ENCODE measurements around the gene CDH15.
"Not testable (repeated sequence)": the region's sequence is repeated elsewhere in the genome, so short reads cannot be mapped to it uniquely, and the experiment has no call there.

Gene CDH15

DNA sequence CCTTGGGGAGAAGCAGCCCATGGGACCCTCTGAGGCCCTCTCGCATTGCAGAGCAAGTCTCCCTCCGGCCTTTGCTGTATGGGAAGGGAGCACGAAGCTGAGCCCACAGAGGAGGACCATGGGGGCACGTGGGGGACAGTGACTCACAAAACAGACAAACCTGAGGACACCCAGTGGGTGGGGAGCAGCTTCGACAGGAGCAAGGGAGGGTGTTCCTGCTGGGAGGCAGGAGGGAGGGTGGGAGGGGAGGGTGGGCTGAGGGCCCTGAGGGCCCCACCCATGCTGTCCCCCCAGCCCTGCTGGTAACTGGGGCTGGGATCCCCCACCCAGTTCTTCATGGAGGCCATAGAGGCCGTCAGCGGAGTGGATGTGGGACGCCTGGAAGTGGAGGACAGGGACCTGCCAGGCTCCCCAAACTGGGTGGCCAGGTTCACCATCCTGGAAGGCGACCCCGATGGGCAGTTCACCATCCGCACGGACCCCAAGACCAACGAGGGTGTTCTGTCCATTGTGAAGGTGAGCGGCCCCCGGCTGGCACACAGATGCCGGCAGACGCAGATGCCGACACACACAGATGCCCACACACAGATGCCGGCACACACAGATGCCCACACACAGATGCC is 16.3 kb downstream of the CDH15 start:
- DNase-seq: no peak

GRCh38 chr16:89188471-89189357 is 17.2 kb downstream of the CDH15 start:
- DNase-seq: not testable (repeated sequence)

GRCh38 chr16:89189358-89190025 is 17.9 kb downstream of the CDH15 start:
- no peak for DNase-seq

GRCh38 chr16:89190150-89190958 is 18.8 kb downstream of the CDH15 start:
- no peak for DNase-seq

DNA sequence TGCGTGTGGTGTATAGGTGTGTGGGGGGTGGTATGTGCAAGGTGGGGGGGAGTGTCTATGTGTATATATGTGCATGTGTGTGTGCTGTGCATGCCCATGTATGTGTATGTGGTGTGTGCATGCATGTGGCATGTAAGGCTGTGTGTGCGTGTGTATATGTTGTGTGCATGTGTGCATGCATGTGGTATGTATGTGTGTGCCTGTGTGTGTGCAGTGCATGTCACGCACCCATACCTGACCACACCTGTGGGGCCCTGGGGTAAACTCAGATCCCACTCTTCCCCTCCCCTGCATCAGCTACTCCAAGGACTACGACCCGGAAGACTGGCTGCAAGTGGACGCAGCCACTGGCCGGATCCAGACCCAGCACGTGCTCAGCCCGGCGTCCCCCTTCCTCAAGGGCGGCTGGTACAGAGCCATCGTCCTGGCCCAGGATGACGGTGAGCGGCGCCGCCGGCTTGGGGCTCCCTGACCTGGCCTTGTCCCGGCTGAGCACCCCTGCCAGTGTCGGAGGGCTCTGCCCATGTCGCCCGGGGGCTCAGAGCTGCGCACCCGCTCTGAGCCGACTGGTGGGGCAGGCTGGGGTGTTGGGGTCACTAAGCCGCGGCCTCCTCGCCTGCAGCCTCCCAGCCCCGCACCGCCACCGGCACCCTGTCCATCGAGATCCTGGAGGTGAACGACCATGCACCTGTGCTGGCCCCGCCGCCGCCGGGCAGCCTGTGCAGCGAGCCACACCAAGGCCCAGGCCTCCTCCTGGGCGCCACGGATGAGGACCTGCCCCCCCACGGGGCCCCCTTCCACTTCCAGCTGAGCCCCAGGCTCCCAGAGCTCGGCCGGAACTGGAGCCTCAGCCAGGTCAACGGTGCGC is 19.7 kb downstream of the CDH15 start:
- DNase-seq: no peak

- no peak for DNase-seq
Measured at GRCh38 chr16:89191901-89192185, 20.3 kb downstream of the CDH15 start.

DNA sequence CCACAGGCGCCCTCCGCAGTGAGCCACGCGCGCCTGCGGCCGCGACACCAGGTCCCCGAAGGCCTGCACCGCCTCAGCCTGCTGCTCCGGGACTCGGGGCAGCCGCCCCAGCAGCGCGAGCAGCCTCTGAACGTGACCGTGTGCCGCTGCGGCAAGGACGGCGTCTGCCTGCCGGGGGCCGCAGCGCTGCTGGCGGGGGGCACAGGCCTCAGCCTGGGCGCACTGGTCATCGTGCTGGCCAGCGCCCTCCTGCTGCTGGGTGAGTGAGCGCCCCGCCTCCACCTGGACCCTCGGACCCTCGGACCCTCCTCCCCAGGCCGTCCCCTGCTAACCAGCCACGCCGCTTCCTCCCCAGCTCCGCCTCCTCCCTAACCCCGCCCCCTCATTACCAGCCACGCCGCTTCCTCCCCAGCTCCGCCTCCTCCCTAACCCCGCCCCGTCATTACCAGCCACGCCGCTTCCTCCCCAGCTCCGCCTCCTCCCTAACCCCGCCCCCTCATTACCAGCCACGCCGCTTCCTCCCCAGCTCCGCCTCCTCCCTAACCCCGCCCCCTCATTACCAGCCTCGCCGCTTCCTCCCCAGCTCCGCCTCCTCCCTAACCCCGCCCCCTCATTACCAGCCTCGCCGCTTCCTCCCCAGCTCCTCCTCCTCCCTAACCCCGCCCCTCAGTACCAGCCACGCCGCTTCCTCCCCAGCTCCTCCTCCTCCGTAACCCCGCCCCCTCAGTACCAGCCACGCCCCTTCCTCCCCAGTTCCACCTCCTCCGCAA is 20.8 kb downstream of the CDH15 start:
- DNase-seq: peak in 2 of 14 donors; percentile 19 to 22

- peak in 2 of 14 donors; percentile 6 to 48 for DNase-seq
Measured at GRCh38 chr16:89192956-89193575, 21.5 kb downstream of the CDH15 start.

- DNase-seq: no peak
Measured at GRCh38 chr16:89193576-89194293, 22.2 kb downstream of the CDH15 start.

- no peak for DNase-seq
Measured at GRCh38 chr16:89194340-89195311, 23.1 kb downstream of the CDH15 start.

- DNase-seq: no peak
Measured at GRCh38 chr16:89195521-89196171, 24.1 kb downstream of the CDH15 start.

DNA sequence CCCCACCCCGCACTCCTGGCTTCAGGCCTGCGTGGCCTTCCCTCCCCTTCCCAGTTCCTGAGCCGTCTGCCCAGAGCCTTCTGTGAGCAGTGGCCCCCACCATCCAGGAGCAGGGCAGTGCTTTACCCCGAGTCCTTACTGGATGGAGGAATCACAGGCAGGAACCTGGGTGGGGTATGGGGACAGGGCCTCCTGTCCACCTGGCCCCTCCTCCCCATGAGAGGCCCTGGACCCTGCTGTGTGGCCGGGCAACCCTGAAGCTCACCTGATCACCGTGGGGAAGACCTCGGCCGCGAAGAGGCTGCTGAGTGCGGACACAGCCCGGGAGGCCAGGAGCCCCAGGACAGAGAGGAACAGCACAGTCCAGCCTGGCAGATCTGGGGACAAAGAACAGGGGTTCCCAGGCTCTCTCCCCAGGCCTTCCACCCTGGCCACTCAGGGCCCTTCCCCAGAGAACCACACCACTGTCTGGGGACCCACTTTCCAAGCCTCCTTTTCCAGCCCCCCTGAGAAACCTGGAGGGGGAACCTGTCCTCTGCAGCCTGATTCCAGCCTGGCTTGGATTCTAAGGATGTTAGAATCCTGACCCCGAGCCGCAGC is 25.6 kb downstream of the CDH15 start:
- DNase-seq: peak in 1 of 14 donors; percentile 37

GRCh38 chr16:89197633-89198416 is 26.3 kb downstream of the CDH15 start:
- no peak for DNase-seq

GRCh38 chr16:89198417-89199240 is 27.1 kb downstream of the CDH15 start:
- peak in 1 of 14 donors; percentile 50 for DNase-seq

DNA sequence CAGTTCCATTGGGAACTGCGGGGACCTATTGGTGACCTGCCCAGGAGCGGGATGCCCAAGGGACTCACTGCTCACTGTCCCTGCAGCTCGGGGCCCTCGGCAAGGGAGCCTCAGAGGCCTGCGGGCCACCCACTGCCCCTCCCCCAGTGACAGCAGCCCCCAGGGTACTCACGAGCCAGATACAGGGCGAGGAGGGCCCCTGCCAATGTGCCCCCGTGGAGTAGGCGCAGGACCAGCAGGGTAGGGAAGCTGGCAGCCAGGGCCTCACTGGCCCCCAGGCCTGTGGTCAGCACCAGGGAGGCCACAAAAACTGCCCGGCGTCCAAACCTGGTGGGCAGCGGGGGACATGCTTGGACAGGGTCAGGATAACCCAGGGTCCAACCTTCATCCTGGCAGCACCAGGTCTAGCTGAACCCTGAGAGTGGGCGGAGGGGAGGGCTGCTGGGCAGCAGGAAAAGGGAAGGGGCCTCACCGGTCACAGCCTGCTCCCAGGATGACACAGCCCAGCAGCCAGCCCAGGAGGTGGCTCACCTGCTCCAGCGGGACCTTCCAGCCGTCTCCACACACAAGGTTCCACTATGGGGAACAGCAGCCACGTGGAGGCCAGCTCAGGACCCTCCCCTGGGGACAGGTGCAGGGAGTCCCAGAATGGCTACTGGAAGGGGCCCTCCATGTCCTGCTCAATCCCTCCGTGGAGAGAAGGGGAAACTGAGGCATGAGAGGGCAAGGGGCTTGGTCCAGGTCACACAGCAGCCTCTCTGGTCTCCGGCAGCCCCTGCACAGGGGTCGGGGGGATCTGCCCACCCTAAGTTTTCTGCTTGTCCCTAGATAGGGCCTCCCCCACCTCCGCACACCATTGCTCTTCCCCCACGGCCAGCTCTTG is 27.9 kb downstream of the CDH15 start:
- DNase-seq: no peak
